ENCODE results near the gene DNASE1L2. TPM values are rescaled to one million over a fixed set of nuclear protein-coding genes. Genes with fewer than 3 reads are reported as not detected.

Gene DNASE1L2
- polyA plus RNA-seq, 3 donors, result 1.1 TPM; not detected in 2

DNA sequence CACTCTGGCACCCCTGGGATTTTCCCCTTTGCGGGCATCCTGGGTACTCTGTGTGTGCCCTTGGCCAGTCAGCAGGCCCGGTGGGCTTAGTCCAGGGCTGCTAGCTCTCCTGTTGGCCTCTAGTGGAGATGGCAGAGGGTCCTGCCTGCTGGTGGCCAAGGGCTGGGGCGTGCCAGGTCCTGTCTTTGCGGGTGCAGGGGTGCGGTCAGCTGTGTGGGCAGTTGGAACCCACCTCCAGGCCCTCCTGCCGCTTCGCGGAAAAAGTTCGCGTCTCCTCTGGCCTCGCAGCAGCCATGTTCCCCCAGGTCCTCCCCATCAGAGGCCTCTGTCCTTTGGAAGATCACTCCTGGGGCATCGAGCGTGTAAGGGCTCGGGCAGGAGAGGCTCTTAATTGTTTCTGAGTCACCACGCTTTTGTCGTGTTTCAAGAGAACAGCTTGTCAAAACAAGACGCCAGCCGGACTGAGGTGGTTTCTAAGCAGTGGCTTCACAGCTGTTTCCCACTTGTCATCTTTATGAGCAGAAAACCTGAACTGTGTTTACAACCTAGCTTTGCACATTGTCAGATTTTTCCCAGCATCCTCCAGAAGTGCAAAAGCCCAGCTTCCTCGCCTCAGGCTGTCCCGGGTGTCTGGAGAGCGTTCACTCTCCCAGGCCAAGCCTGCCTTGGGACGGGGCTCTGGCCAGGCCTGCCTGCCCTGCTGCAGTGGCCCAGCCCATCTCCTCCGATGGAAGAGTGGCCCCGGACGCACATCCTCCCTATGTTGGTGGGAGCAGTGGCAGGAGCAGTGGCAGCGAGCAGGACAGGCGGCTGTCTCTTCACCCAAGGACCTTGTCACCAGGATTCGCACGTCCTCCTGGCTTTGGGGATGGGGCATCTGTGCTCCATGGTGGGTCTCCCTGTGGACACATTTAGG lies 5.0 kb upstream of the DNASE1L2 start:
- Mint-ChIP-seq H3K27ac (peak overlapping the region in 1 of 7 donors; percentile 57), H3K27me3 (ENCODE audit: low read depth in 3 of 3) (peaks cover 13 to 18% (median 13%) of the 10 kb centered on the region in 3 donors), H3K9me3 (peaks cover 0 to 6% (median 0%) of the 10 kb centered on the region in 7 donors), H3K4me3 (no peak overlapping the region), H3K4me1 (peaks cover 11% of the 10 kb centered on the region), H3K36me3 (peaks cover 57 to 80% of the 10 kb centered on the region in 2 donors)
- Histone ChIP-seq H3K9me3 (replicated peaks in 1 of 2; ENCODE audit: control insufficient read depth in 1 of 2, insufficient read depth in 1 of 2, low read length in 2 of 2) (no peaks in the 10 kb centered on the region), H3K9ac (ENCODE audit: insufficient read depth, low read length, poor library complexity, severe bottlenecking) (no peak overlapping the region), H3K79me2 (ENCODE audit: insufficient read depth, low read length) (peaks cover 15% of the 10 kb centered on the region), H3K36me3 (replicated peaks in 1 of 2; ENCODE audit: control insufficient read depth in 1 of 2, insufficient read depth in 2 of 2, low read length in 2 of 2) (peaks cover 72 to 84% of the 10 kb centered on the region in 2 donors), H3K27me3 (ENCODE audit: control insufficient read depth in 2 of 2, insufficient read depth in 2 of 2, low read length in 2 of 2) (peaks cover 3 to 11% of the 10 kb centered on the region in 2 donors), H4K20me1 (ENCODE audit: insufficient read depth, low read length) (peaks cover 22% of the 10 kb centered on the region), H3K4me2 (replicated peaks; ENCODE audit: extremely low read depth, low read length, poor library complexity, severe bottlenecking) (no peak overlapping the region), H3K4me1 (ENCODE audit: control insufficient read depth in 1 of 2, insufficient read depth in 2 of 2, low read length in 2 of 2) (peaks cover 0 to 3% of the 10 kb centered on the region in 2 donors), H2AFZ (ENCODE audit: insufficient read depth, low read depth, low read length, poor library complexity, severe bottlenecking) (no peak overlapping the region), H3K27ac (ENCODE audit: low read depth in 1 of 2, low read length in 2 of 2) (no peak overlapping the region), H3K4me3 (replicated peaks in 1 of 3; ENCODE audit: low read depth in 2 of 3, low read length in 3 of 3) (no peak overlapping the region)
- intact Hi-C loops (cut with micrococcal nuclease), result no loop called here
- TF ChIP-seq CTCF (IDR thresholded peaks at IDR 0.05), result no peak
- DNase-seq, result no peak
- WGBS (ENCODE audit: insufficient coverage), result 96% methylated on average over 26 of the region's 29 CpGs

DNA sequence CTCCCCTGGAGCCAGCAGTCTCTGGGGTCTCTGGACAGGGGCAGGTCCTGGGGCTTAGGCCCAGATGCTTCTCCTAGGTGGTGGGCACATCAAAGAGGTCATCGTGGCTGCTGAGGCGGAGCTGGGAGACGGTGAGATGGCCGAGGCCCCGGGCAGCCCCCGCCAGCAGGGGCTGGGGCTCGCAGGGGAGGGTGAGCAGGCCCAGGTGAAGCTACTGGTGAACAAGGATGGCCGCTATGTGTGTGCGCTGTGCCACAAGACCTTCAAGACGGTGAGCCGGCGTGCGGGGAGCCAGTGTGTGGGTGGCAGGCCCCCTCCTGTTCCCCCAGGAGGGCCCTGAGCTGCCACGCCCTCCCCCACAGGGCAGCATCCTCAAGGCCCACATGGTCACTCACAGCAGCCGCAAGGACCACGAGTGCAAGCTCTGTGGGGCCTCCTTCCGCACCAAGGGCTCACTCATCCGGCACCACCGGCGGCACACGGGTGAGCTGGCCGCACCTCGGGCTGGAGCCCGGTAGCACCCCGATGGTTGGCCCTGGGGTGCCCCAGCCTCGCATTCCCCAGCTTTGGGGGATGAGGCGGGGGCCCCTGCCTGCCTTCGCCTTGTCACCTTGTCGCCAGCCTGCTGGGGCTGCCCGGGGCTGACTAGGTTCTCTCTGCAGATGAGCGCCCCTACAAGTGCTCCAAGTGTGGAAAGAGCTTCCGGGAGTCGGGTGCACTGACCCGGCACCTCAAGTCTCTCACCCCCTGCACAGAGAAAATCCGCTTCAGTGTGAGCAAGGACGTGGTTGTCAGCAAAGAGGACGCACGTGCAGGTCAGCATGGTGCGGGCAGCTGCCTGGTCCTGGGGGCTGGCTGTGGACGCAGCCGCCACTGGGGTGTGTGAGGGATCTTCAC lies 3.9 kb upstream of the DNASE1L2 start:
- H3K4me3 ChIP-seq (replicated peaks in 1 of 3; ENCODE audit: low read depth in 2 of 3, low read length in 3 of 3), result no peak overlapping the region
- Mint-ChIP-seq H3K27me3 (ENCODE audit: low read depth in 3 of 3) (peaks cover 21 to 28% (median 22%) of the 10 kb centered on the region in 3 donors), H3K4me1 (peaks cover 5% of the 10 kb centered on the region), H3K4me3 (no peak overlapping the region), H3K9me3 (peaks cover 0 to 6% (median 0%) of the 10 kb centered on the region in 7 donors), H3K27ac (peak overlapping the region in 1 of 7 donors; percentile 66), H3K36me3 (peaks cover 55 to 74% of the 10 kb centered on the region in 2 donors)
- no peak overlapping the region for H3K9ac ChIP-seq (ENCODE audit: insufficient read depth, low read length, poor library complexity, severe bottlenecking)
- no peak for TF ChIP-seq CTCF (IDR thresholded peaks at IDR 0.05)
- H3K36me3 ChIP-seq (replicated peaks in 1 of 2; ENCODE audit: control insufficient read depth in 1 of 2, insufficient read depth in 2 of 2, low read length in 2 of 2), result peaks cover 72 to 79% of the 10 kb centered on the region in 2 donors
- WGBS (ENCODE audit: insufficient coverage), result 95% methylated on average over 27 of the region's 41 CpGs
- H3K79me2 ChIP-seq (ENCODE audit: insufficient read depth, low read length), result peaks cover 6% of the 10 kb centered on the region
- H3K4me1 ChIP-seq (ENCODE audit: control insufficient read depth in 1 of 2, insufficient read depth in 2 of 2, low read length in 2 of 2), result peaks cover 5 to 6% of the 10 kb centered on the region in 2 donors
- intact Hi-C loops (cut with micrococcal nuclease), result no loop called here
- H3K9me3 ChIP-seq (replicated peaks in 1 of 2; ENCODE audit: control insufficient read depth in 1 of 2, insufficient read depth in 1 of 2, low read length in 2 of 2), result no peaks in the 10 kb centered on the region
- H3K27me3 ChIP-seq (ENCODE audit: control insufficient read depth in 2 of 2, insufficient read depth in 2 of 2, low read length in 2 of 2), result peaks cover 12 to 22% of the 10 kb centered on the region in 2 donors
- H3K4me2 ChIP-seq (replicated peaks; ENCODE audit: extremely low read depth, low read length, poor library complexity, severe bottlenecking), result no peak overlapping the region
- DNase-seq, result no peak
- no peak overlapping the region for H3K27ac ChIP-seq (ENCODE audit: low read depth in 1 of 2, low read length in 2 of 2)
- no peak overlapping the region for H2AFZ ChIP-seq (ENCODE audit: insufficient read depth, low read depth, low read length, poor library complexity, severe bottlenecking)
- H4K20me1 ChIP-seq (ENCODE audit: insufficient read depth, low read length), result peaks cover 18% of the 10 kb centered on the region
